ENCODE measurements around the gene ZNF618.
"Not testable (repeated sequence)": the region's sequence is repeated elsewhere in the genome, so short reads cannot be mapped to it uniquely, and the experiment has no call there.

Gene ZNF618

GRCh38 chr9:113989017-113989713 lies 113.1 kb downstream of the ZNF618 start:
- no peak for DNase-seq (ENCODE audit: low read depth)

GRCh38 chr9:113989714-113990569 lies 113.8 kb downstream of the ZNF618 start:
- no peak for DNase-seq (ENCODE audit: low read depth)

DNA sequence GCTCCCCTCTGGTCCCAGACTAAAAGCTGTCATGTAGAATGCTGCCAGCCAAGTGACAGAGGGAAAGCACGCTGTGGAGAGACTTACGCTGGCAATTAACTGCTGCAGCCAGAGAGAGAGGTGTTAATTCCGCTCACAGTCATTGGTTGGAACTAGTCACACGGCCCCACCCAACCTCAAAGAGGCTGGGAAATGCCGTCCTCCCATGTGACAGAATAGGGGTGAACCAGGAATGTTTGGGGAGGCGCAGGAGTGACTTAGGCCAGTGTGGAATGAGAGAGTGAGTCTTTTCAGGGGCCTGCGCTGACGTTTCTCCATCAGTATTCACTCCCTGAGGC lies 114.4 kb downstream of the ZNF618 start:
- no peak for DNase-seq (ENCODE audit: low read depth)

- no peak for DNase-seq (ENCODE audit: low read depth)
Measured at GRCh38 chr9:113990975-113991471, 114.9 kb downstream of the ZNF618 start.

- DNase-seq (ENCODE audit: low read depth) = no peak
Measured at GRCh38 chr9:113991714-113992113, 115.6 kb downstream of the ZNF618 start.

DNA sequence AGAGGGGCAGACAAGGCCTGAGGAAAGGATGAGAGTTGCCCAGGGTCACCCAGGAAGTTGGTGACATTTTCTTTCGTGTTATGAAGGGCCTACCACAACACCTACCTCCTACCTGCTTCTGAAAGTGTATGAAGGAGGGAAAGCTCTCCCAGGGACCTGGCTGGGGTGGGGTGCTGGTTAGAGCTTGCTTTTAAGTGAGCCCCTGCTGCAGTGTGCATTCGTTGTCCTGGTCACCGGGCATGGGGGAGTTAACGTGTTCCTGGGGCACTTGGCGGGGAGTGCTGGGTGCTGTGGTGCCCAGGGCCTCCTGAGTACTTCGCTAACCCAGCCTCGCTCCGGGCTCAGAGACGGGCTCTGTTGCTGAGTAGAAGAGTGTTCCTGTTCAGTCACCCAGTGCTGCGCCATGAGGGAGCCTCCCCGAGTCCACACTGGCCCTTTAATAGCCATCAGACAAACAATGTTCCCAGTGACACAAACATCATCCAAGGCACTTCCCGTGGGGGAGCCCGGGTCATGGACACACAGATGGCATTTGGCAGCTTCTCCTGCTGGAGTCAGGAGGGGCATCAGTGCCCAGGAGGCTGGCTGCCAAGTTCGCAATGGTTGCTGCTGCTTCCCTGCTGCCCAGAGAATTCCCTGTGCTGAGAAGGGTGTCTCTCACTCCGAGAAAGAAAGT lies 116.3 kb downstream of the ZNF618 start:
- no peak for DNase-seq (ENCODE audit: low read depth)

DNA sequence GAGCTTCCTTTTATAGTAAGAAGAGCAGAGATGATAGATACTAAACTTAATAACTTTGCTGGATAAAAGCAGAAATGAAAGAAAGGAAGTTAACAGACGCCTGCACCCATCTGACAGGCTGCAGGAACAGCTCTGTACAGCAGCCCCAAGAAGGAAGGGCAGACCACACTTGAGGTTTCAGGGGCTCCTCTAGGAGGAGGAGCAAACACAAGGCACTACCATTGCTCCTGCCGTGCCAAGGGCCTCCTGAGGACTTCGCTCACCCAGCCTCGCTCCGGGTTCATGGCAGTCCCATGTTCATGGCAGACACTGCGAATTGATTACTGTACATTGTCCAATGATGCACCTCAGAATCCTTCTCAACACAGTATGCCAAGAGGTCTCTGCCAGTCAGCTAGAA lies 116.9 kb downstream of the ZNF618 start:
- no peak for DNase-seq (ENCODE audit: low read depth)

DNA sequence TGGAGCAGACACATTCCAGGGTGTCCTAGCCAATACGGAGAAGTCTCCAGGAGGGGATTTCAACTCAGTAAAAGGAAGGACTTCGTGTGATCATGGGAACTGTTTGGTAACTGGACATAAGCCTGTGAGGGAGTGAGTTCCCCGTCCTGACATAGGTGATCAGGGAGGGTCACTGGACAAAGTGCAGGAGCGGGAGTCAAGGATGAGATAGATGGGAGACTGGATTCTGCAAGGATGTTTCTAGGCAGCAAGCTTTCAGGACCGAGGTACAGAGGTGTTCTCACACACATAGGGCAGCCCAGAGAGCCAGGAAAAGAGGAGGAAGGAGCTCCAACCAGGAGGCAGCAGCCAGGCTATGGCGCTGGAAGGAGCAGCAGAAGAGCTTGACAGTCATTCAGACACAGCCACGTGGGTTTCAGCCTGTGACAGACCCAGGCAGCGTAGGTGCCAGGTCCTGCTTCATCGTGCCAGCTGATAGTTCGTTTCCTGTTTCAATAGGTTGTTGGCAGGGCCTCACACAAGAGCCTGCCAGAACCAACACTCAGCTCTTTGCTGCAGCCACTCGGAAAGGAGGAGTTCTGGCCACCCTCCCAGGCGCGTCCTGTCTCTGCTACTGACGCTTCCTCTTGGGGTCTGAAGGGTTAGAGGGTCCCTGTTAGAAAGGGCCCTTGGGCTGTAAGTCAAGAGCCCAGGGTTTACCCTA lies 117.9 kb downstream of the ZNF618 start:
- DNase-seq (ENCODE audit: low read depth) = peak; percentile 0

GRCh38 chr9:113995401-113995800 lies 119.3 kb downstream of the ZNF618 start:
- no peak for DNase-seq (ENCODE audit: low read depth)

DNA sequence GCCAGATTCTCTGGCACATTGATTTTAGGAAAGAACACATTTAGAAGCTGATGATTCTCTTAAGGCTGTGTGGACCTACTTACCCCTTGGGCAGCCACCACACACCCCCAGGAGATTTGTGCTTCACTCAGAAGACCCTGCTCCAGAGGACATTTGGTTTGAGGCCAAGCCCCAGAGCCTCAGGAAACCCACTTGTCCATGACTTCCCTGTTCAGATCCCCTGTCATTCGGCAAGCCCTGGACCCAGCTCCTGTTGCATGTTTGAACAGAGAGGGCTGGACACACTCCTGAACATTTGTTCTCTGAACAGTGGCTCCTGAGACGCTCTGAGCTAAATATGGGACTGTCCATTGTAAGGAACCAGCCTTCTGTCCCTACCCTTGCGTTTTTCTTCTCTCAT lies 119.9 kb downstream of the ZNF618 start:
- DNase-seq (ENCODE audit: low read depth) = no peak

- DNase-seq (ENCODE audit: low read depth) = no peak
Measured at GRCh38 chr9:113996531-113997001, 120.5 kb downstream of the ZNF618 start.

DNA sequence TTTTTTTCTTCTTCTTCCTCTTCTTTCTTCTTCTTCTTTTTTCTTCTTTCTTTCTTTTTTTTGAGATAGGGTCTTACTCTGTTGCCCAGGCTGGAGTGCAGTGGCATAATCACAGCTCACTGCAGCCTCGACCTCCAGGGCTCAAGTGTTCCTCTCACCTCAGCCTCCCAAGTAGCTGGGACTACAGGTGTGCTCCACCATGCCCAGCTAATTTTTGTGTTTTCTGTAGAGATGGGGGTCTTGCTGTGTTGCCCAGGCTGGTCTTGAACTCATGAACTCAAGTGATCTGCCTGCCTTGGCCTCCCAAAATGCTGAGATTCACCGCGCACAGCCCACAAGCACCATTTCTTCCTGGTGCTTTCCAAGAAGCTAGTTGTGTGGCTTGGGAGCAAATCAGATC lies 121.0 kb downstream of the ZNF618 start:
- DNase-seq (ENCODE audit: low read depth) = not testable (repeated sequence)

DNA sequence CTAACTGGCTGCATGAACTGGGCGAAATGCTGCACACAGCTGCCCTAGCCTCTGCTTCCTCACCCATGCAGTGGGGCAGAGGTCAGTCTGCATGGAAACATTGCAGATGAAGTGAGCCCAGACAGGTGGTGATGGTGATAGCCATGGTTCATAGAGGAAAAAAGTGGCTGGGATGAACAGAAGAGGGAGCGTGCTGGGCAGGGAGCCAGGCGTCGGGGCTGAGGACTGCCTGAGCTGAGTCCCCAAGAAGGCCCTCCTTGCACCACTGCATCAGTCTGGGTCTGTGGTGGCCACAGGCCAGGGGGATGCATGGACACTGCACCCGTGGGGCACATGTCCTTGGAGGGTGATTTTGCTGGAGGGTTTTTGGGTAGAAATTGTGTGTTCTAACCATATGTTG lies 121.5 kb downstream of the ZNF618 start:
- no peak for DNase-seq (ENCODE audit: low read depth)

DNA sequence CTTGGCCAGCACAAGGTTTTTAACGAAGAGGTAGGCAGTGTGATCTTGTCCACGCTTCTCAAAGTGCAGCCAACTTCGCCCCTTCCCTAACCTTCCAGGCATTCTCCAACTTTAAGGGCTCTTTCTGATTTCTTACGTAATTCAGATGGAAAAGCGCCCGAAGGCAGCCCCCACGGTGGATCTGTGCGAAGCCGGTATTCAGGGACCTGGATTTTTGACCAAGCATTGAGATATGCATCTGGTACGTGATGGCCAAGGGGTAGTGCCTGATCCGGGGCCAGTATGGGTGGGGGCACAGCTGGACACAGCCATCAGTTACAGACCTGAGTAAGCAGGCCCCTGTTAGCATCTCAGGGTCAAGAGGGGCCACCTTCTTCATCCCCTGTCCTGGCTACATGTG lies 122.0 kb downstream of the ZNF618 start:
- no peak for DNase-seq (ENCODE audit: low read depth)

DNA sequence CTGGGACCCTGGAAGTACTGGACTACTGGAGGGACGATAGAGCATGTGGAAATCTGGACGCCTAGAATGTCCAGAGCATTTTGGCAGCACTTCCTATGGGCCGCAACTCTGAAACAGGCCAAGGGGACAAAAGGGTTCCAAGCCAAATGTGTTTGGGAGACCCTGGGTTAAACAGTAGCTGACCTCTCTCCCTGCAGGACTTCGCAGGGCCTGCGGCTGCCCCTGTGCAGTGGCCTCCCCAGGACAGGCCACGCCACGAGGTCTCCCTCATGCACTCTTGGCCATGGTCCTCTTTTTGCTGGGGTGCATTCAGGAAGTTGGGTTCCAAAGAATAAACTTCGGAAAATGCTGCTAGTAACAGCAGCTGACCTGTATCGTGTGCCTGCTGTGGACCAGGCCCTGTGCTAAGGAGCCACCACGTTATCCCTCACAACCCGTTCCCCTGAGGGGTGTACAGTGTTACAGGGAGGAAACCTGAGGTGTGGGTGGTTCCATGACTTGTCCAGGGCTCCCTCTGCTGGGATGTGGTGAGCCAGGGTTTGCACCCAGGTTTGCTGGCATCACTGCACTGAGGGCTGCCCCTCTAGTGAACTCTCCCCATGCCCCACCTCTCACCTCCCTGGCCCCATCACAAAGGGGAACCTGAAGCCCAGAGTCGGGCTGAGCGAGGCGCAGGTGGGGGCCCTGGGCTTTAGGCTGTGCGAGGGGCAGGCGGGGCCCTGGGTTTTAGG lies 122.6 kb downstream of the ZNF618 start:
- DNase-seq (ENCODE audit: low read depth) = no peak

DNA sequence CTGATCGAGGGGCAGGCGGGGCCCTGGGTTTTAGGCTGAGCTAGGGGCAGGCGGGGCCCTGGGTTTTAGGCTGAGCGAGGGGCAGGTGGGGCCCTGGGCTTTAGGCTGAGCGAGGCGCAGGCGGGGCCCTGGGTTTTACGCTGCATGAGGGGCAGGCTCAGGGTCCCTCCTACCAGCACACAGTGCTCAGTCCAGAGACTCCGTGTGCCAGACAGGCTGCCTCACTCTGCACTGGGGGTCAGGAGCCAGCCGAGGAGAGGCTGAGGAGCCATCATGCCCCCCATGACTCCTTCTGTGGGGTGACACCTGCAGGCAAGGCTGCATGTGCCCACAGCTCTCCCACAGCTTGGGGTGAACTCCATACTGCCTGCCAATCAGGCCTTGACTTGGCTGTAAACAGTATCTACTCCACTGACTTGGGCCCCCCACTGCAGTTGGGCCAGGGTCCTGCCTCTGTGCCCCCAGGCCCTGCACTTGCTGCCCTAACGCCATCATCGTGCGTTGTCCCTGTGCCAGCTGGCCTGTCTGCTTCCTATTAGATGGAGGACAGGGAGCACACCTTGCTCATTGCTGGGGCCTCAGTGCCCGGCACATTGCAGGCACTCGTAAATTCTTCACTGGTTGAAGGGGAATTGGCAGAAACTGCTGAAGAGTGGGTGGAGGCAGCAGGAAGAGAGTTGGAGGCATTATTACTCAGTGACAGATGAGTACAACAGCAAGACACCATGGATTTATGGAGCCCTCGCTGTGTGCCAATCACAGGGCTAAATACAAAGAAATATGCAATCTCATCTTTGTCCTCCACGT lies 123.3 kb downstream of the ZNF618 start:
- DNase-seq (ENCODE audit: low read depth) = no peak

- DNase-seq (ENCODE audit: low read depth) = no peak
Measured at GRCh38 chr9:114000063-114000454, 124.0 kb downstream of the ZNF618 start.

DNA sequence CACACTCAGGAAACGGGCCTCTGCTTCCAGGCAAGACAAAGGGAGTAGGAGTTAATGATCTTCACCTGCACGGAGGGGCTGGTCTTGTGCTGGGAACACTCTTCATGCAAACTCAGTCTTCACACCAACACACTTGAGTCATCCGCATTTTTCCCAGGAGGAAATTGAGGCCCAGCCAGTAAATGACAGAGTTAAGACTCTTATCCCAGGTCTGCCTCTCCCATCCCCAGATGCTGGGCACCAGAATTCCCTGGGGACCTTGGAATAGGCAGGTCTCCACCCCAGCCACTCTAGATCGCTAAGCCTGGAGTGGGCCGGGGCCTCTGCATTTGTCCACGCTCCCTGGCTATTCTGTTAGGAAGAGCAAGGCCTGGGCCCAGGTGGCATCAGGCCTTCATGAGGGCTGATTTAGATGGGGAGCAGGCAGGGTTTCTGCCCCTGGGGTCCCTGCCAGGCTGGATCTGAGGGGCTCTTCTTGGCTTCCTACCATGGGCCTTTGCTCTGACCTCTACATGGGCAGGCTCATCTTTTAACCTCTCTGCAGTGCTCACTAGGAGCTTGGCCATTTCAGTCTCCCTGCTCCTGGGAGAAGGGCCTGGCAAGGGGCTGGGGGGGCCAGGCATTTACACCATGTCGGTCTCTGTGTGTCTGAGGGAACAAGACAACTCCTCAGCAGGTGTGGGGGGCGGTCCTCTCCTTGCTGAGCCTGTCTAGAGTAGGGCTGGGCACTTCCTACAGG lies 124.7 kb downstream of the ZNF618 start:
- no peak for DNase-seq (ENCODE audit: low read depth)

DNA sequence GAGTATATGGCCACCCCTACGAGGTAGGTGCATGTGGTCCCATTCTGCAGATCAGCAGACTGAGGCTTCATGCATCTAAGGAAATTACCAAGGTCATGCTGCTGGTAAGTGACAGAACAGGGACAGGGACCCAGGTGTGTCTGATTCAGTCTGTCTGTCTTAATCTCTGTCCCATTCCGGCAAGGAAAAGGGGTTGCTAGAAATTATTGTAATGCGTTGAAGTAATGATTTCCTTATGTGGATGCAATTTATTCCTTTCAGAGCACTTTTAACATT lies 125.2 kb downstream of the ZNF618 start:
- no peak for DNase-seq (ENCODE audit: low read depth)

- no peak for DNase-seq (ENCODE audit: low read depth)
Measured at GRCh38 chr9:114001794-114002261, 125.7 kb downstream of the ZNF618 start.

All from stimulated activated CD8-positive, alpha-beta memory T cell treated with anti-CD3 and anti-CD28 coated beads, Interleukin-4, amount 100 ng/mL, for 24 hours (primary cell).